Osteoblast (primary cell): Measurements from ENCODE around the gene CNGA4. TPM values are rescaled to one million over a fixed set of nuclear protein-coding genes. Genes with fewer than 3 reads are reported as not detected.
A peak's percentile ranks its signal among the peaks of the same experiment; 100 is the strongest.

Experiments used
- DNase-seq: peaks from one replicate; pipeline ENCODE4 v3.0.0; 2011; ENCODE audit warnings: low spot score, mixed read lengths; ENCODE audit not compliant: insufficient read length; ENCODE audit errors: missing footprints
- H2AFZ ChIP-seq: 2 replicates; pipeline ENCODE4 v1.6.0; 2011; ENCODE audit warnings: mild to moderate bottlenecking, low read length
- H3K27ac ChIP-seq: 2 replicates; pipeline ENCODE4 v1.5.1; 2011; ENCODE audit warnings: mild to moderate bottlenecking, low read depth, low read length, moderate library complexity
- H3K27me3 ChIP-seq: 2 replicates; pipeline ENCODE4 v1.6.0; 2012; ENCODE audit warnings: mild to moderate bottlenecking, control low read depth, inconsistent platforms, low read length, moderate library complexity; ENCODE audit not compliant: insufficient read depth
- H3K36me3 ChIP-seq: 2 replicates; pipeline ENCODE4 v1.5.1; 2011; ENCODE audit warnings: mild to moderate bottlenecking, low read length, control low read depth, moderate library complexity; ENCODE audit not compliant: insufficient read depth
- H3K4me1 ChIP-seq: 2 replicates; pipeline ENCODE4 v1.5.1; 2011; ENCODE audit warnings: mild to moderate bottlenecking, low read length, control low read depth, moderate library complexity; ENCODE audit not compliant: insufficient read depth
- H3K4me2 ChIP-seq: 2 replicates; pipeline ENCODE4 v1.6.0; 2011; ENCODE audit warnings: mild to moderate bottlenecking, low read length; ENCODE audit not compliant: insufficient read depth
- H3K4me3 ChIP-seq: fragments of 200-600 bp; sonication (generic); 3 replicates; pipeline ENCODE4 v1.5.1; 2012; ENCODE audit warnings: mild to moderate bottlenecking, low read length, inconsistent platforms; ENCODE audit not compliant: insufficient read depth
- H3K79me2 ChIP-seq: 2 replicates; pipeline ENCODE4 v1.6.0; 2012; ENCODE audit warnings: mild to moderate bottlenecking, low read length, control low read depth, inconsistent platforms; ENCODE audit not compliant: insufficient read depth
- H3K9me3 ChIP-seq: 2 replicates; pipeline ENCODE4 v1.5.1; 2011; ENCODE audit warnings: low read depth, low read length, control low read depth
- H4K20me1 ChIP-seq: 2 replicates; pipeline ENCODE4 v1.6.0; 2012; ENCODE audit warnings: mild to moderate bottlenecking, low read length, control low read depth; ENCODE audit not compliant: insufficient read depth
- CTCF ChIP-seq: IDR thresholded peaks from 2 replicates; pipeline ENCODE4 v1.5.1; 2011; ENCODE audit warnings: mild to moderate bottlenecking, low read depth, low read length, moderate library complexity; ENCODE audit errors: extremely low read depth
- total RNA-seq: library from RNA; depleted of rRNA; stranded (reverse); fragments of >200 nt; gene quantifications from 2 replicates; pipeline ENCODE4 v1.2.3, GENCODE V29; 2012

CNGA4 gene
- under 0.01 TPM in 2 replicates for total RNA-seq

GRCh38 chr11:6238902-6239301 lies at the start of gene CNGA4:
Gene CNGA4, plus strand, starts transcription at chr11:6239089. Its CDS starts 118 bp downstream, at chr11:6239207.
- DNase-seq, result peak; percentile 70

GRCh38 chr11:6191742-6192141 lies 47.1 kb upstream of the CNGA4 start:
- Histone ChIP-seq H3K27ac (no peak overlapping the region), H3K36me3 (no peaks in the 10 kb centered on the region), H3K4me3 (no peak overlapping the region), H3K9me3 (no peaks in the 10 kb centered on the region), H3K79me2 (no peaks in the 10 kb centered on the region), H3K27me3 (no peaks in the 10 kb centered on the region), H2AFZ (no peak overlapping the region), H3K4me1 (no peaks in the 10 kb centered on the region), H3K4me2 (no peak overlapping the region), H4K20me1 (no peaks in the 10 kb centered on the region)
- TF ChIP-seq CTCF, result no peak
- DNase-seq, result no peak

More at GRCh38 chr11:6238902-6239301, at the start of gene CNGA4:
- Histone ChIP-seq H3K4me1 (peaks cover 6% of the 10 kb centered on the region), H4K20me1 (no peaks in the 10 kb centered on the region), H3K27ac (no peak within 1 kb of the TSS), H2AFZ (no peak within 1 kb of the TSS), H3K4me3 (no peak within 1 kb of the TSS), H3K4me2 (no peak within 1 kb of the TSS), H3K27me3 (no peaks in the 10 kb centered on the region), H3K79me2 (peaks cover 6% of the 10 kb centered on the region), H3K36me3 (no peaks in the 10 kb centered on the region), H3K9me3 (no peaks in the 10 kb centered on the region)
- no peak for TF ChIP-seq CTCF

GRCh38 chr11:6194065-6194581 lies 44.8 kb upstream of the CNGA4 start:
- no peaks in the 10 kb centered on the region for H3K9me3 ChIP-seq
- H3K4me3 ChIP-seq, result no peak overlapping the region
- no peak overlapping the region for H3K4me2 ChIP-seq
- H3K36me3 ChIP-seq, result no peaks in the 10 kb centered on the region
- H4K20me1 ChIP-seq, result no peaks in the 10 kb centered on the region
- no peaks in the 10 kb centered on the region for H3K79me2 ChIP-seq
- H2AFZ ChIP-seq, result no peak overlapping the region
- no peak for TF ChIP-seq CTCF
- no peak for DNase-seq
- no peaks in the 10 kb centered on the region for H3K27me3 ChIP-seq
- H3K4me1 ChIP-seq, result no peaks in the 10 kb centered on the region
- H3K27ac ChIP-seq, result no peak overlapping the region

GRCh38 chr11:6196396-6196795 lies 42.5 kb upstream of the CNGA4 start:
- TF ChIP-seq CTCF, result no peak
- Histone ChIP-seq H3K79me2 (no peaks in the 10 kb centered on the region), H4K20me1 (no peaks in the 10 kb centered on the region), H3K4me2 (no peak overlapping the region), H2AFZ (no peak overlapping the region), H3K36me3 (no peaks in the 10 kb centered on the region), H3K9me3 (no peaks in the 10 kb centered on the region), H3K27me3 (no peaks in the 10 kb centered on the region), H3K27ac (no peak overlapping the region), H3K4me3 (no peak overlapping the region), H3K4me1 (no peaks in the 10 kb centered on the region)
- DNase-seq, result no peak
